HG02840 (cell line): ENCODE results near the gene TRIM40.
"Not testable (repeated sequence)": the region's sequence is repeated elsewhere in the genome, so short reads cannot be mapped to it uniquely, and the experiment has no call there.

Experiments
- ATAC-seq: cut with Tn5 transposase; IDR thresholded peaks from one replicate; pipeline ENCODE4 v1.9.1; 2021; ENCODE audit warnings: mild to moderate bottlenecking, moderate library complexity, moderate number of reproducible peaks; ENCODE audit not compliant: unreplicated experiment, low FRiP score

Gene TRIM40

DNA sequence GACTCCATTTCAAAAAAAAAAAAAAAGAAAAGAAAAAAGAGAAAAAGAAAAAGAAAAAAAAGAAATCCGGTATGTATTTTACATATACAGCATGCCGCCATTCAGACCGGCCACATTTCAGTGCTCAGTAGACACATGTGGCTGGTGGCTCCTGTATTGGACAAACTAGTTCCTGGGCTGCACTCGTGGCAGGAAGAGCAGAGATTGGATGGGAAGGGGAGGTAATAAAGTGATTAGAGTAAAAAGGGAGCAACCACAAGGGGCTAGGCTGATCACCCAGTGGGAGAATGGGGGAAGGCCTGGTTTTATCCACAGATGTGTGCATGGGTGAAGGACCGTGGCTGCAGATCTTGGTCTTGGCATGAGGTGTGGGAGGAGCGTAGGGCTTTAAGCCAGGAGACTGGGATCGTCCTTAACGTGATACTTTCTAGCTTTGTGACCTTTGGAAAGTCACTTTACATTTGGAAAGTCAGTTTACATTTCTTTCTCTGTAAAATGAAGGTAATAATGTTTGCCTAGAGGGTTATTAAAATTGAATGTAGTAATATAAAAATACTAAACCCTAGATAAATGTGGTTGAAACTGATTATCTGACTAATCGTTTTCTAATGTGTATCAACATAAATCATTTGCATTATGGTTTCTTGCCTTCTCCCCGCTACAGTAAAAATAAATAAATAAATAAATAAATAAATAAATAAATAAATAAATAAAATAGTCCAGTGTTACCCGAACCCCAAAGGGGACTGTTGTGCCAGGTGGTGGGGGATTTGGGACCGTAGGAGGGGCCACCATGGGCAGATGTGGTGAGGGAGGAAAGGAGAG lies 26.5 kb downstream of the TRIM40 start:
- no peak for ATAC-seq

DNA sequence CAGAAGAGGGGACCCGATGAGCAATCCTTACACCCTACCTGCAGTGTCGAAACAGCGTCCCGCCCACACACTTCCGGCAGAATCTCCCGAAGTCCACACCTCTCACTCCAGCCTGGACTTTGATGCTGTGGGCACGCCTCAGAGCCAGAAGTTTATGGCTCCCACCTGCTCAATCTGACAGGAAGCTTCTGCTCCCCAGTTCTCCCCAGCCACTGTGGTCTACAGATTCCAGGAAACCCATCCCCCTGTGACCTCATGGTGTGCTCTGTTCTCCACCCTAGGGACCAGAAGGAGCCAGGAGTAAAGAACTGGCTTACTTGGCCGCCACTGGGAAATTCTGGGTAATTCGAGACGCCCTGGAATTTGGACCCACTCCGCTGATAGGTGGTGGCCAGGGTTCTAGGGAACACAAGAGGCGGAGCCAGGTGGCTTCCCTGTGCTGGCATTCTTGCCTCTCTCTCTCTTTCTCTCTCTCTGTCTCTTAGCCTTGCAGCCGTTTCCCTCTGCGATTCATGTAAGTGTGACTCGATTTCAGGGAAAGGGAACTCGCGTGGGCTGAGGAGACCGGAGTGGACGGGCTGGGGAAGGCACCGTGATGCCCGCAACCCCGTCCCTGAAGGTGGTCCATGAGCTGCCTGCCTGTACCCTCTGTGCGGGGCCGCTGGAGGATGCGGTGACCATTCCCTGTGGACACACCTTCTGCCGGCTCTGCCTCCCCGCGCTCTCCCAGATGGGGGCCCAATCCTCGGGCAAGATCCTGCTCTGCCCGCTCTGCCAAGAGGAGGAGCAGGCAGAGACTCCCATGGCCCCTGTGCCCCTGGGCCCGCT lies 27.4 kb downstream of the TRIM40 start, which contains the start of gene TRIM15:
TRIM15 (plus strand) TSS at position 457 of the 828 bp plus-strand sequence; CDS start at position 596, 139 bp downstream.
- no peak for ATAC-seq

DNA sequence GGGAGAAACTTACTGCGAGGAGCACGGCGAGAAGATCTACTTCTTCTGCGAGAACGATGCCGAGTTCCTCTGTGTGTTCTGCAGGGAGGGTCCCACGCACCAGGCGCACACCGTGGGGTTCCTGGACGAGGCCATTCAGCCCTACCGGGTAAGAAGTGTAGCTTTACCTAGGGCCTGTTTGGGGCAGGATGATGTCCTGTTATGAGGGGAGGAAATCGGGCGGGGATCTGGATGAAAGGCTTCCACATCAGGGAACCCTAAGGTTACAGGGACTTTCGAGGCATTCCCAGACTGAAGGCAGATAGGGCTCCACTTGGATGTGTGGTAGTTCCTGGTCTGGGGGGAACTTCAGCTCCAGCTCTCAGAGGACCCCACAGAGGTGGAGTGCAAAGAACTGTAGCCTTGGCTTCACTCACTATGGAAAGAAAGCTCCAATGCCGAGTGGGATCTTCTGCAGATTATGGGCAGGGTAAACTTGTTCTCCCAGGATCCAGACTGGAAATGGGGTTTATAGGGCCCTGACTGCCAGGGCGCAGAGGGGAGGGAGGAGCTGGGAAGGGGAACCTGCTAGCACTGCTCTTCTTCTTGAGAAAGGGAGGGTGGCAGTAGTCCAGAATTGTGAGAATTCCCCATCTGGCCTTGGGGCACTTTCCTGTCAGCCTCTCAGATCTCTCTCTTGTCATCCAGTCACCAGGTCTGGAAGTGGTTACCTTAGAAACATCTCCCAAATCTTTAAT lies 28.1 kb downstream of the TRIM40 start:
- no peak for ATAC-seq

DNA sequence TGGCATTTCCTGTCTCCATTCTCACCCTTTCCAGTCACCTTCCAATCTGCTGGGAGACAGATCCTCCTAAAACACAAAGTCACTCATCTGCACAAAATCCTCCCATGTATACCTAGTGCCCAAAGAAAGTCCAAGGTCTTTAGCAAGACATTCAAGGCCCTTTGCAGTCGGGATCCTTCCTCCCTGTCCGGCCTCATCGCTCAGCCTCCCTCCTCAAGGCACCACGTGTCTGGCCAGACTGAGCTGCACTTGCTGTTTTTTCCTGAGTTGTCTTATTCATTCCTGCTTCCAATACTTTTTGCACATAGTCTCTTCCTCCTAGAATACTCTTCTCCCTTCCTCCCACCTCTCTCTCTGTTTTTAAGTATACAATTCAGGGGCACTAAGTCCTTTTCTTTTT lies 28.8 kb downstream of the TRIM40 start:
- ATAC-seq, result no peak

DNA sequence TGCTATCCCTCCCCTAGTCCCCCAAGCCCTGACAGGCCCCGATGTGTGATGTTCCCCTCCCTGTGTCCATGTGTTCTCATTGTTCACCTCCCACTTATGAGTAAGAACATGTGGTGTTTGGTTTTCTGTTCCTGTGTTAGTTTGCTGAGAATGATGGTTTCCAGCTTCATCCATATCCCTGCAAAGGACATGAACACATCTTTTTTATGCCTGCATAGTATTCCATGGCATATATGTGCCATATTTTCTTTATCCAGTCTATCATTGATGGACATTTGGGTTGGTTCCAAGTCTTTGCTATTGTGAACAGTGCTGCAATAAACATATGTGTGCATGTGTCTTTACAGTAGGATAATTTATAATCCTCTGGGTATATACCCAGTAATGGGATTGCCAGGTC lies 29.3 kb downstream of the TRIM40 start:
- not testable (repeated sequence) for ATAC-seq

DNA sequence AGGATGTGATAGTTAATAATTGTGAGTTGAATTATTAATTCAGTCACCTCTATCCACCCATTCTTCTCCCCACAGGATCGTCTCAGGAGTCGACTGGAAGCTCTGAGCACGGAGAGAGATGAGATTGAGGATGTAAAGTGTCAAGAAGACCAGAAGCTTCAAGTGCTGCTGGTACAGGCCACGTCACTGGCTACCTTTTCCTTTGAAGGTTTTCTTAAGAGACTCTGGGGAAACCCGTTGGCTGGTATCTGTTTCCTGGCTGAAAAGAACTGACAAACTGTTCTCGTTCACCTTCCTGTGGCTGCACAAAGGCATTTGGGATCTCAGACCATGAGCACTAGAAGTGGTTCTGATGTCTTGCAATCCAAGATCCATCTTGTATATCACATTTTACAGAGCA lies 31.2 kb downstream of the TRIM40 start:
- no peak for ATAC-seq

DNA sequence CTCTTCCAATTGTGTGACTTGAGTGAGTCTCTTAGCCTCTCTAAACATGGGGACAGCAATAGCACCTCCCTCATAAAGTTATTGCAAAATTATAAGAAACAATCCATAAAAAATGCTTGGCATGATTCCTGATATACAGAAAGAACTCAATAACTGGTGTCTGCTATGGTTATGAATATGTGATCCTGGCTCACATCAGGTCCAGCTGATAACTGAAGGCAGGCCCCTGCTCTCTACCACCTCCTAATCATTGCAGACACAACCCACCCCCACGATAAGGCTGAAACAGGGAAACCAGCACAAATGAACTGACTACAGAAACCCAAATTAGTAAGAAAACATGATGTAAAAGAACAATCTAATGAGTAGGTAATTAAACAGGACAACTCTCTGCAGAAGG lies 32.8 kb downstream of the TRIM40 start:
- ATAC-seq, result no peak

DNA sequence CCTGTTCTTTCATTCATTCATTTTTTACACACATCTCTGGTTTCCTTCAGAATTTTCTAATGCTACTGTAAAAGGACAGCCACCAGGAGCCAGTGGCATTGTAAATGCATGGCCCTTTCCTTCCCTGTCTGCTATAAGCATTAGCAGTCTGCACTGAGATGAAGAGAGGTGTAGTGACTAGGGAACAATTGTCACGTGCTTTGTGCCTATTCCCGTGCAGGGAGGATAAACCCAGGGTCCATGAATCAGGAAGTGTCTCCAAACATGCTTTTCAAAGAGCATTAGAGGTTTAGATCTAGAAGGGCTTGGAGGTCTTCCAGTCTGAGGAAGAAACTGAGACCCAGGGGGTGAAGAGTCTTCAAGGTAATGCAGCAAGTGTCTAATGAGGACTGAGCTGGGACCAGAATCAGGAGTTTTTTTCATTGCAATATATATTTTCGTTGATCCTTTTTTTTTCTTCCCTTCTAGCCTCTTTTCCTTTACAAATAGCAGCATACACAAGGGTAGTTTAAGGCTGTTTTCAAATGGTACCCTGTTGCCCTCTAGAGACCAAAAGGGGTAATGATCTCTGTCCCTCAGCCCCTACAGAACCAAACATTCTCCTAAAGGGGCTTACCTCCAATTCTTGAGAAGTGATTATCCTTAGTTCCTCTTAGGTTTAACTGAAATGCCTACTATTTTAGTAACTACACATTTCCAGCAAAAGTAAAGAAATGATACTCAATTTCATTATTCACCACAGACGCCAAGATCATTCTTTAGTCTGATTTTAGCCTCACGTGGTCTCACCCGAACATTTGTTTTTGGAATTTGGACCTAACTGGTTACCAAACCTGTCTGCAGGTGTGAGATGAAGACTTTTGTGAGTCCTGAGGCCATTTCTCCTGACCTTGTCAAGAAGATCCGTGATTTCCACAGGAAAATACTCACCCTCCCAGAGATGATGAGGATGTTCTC lies 34.0 kb downstream of the TRIM40 start:
- ATAC-seq, result no peak

DNA sequence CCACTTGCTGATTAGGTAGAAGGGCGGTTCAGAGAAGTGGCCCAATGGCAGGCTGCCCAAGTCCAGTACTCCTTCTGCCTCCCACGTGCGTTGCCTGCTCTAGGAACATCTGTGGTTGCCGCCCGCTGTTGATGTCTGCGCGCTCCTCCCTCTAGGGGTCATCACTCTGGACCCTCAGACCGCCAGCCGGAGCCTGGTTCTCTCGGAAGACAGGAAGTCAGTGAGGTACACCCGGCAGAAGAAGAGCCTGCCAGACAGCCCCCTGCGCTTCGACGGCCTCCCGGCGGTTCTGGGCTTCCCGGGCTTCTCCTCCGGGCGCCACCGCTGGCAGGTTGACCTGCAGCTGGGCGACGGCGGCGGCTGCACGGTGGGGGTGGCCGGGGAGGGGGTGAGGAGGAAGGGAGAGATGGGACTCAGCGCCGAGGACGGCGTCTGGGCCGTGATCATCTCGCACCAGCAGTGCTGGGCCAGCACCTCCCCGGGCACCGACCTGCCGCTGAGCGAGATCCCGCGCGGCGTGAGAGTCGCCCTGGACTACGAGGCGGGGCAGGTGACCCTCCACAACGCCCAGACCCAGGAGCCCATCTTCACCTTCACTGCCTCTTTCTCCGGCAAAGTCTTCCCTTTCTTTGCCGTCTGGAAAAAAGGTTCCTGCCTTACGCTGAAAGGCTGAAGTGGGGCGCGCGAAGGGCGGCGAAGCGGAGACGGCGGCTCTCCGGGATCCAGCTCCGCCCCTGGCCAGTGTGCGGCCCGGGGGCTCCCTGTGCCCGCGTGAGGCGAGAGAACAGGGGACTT lies 35.9 kb downstream of the TRIM40 start:
- ATAC-seq, result no peak

DNA sequence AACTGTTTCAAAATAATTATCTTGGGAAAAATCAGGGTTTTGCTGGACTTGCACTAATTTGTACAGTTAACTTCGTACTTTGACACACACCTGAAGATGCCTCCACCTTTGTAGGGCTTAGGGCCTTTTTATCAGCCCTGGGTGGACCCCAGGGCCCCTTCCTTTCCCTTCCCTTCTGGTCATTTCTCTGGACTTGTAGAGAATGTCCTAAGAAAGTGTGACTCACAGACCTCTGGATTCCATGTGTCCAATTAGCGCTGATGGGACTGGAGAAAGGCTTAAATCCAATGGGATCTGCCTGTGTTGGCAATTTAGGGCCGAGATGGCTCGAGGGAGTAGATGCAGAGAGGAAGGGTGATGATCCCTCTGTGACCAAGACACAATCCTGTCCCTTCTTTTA lies 36.7 kb downstream of the TRIM40 start:
- ATAC-seq, result no peak

DNA sequence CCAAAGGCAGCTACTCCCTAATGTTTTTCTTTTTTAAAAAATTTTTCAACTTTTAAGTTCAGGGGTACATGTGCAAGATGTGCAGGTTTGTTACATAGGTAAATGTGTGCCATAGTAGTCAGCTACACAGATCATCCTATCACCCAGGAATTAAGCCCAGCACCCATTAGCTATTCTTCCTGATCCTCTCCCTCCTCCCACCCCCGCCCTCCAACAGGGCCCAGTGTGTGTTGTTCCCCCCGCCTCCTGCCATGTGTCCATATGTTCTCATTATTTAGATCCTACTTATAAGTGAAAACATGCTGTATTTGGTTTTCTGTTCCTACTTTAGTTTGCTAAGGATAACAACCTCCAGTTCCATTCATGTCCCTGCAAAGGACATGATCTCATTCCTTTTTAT lies 39.8 kb downstream of the TRIM40 start:
- no peak for ATAC-seq

DNA sequence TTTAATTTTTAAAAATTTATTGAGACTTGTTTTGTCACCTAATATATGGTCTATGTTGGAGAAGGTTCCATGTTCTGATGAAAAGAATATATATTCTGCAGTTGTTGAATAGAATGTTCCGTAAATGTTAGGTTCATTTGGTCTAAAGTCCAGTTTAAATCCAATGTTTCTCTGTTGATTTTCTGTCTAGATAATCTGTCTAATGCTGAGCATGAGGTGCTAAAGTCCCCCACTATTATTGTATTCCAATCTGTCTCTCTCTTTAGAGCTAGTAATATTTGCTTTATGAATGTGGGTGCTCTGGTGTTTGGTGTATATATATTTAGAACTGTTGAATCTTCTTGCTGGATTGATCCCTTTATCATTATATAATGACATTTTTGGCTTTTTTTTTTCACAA lies 42.9 kb downstream of the TRIM40 start:
- no peak for ATAC-seq

DNA sequence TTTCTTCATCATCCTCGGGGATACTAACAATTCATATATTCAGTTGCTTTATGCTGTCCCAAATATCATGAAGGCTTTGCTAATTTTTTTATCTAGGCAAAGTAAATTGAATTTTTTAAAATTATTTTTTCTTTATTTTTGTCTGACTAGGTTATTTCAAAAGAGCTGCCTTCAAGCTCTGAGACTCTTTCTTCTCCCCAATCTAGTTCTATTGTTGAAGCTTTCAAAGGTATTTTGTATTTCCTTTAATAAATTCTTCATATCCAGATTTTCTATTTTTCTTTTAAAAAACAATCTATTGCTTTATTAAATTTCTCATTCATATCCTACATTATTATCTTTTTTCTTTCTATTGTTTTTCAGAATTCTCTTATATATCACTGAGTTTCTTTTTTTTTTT lies 44.2 kb downstream of the TRIM40 start:
- no peak for ATAC-seq

DNA sequence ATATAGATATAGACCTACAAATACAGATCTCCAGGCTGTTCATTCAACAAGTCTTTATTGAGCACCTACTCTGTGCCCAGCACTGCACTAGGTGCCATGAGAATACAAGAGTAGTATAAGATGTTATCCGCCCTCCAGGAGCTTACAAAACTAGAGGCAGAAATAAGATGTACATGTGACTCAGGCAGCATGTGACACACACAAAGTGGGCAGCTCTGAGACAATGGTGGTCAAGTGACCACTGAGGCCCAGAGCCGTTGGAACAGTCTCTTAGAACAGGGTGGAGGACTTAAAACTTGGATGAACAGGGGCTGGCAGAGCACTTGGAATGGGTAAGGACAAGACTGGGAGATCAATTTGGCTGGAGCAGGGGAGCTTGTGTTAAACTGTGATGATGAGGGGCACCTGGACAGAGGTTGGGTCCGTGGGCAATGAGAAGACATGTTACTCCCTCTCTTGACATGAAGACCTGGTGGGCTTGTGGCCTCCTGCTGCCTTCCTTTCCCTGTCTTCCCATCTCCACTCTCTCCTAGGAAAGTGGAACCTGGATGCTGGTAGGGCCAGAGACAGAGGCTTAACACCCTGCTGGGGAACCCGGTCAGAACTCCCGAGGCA lies 48.6 kb downstream of the TRIM40 start:
- ATAC-seq, result no peak

DNA sequence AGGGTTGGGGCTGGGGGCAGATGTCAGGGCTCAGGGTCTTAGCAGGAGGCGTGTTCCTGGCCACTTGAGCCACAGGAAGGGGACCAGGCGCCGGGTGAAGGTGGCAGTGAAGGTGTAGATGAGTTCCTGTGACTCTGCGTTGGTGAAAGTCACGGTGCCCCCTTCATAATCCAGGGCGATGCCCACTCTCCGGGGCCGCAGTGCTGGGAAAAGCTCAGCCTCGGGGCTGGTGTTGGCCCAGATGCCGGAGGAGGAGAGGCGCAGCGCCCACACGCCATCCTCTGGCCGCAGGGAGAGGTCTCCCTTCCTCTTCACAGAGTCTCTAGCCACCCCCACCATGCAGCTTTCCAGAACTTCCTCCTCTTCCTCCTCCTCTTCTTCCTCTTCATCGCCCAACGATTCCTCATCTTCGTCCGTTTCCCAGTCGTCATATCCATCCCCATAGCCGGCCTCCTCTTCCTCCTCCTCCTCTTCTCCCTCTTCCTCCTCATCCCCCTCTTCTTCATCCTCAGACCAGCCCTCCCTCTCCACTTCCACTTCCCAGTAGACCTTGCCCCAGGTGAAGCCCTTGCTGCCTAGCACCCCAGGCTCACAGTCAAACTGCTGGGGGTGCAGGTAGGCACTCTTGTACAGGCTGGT lies 50.0 kb downstream of the TRIM40 start:
- no peak for ATAC-seq

DNA sequence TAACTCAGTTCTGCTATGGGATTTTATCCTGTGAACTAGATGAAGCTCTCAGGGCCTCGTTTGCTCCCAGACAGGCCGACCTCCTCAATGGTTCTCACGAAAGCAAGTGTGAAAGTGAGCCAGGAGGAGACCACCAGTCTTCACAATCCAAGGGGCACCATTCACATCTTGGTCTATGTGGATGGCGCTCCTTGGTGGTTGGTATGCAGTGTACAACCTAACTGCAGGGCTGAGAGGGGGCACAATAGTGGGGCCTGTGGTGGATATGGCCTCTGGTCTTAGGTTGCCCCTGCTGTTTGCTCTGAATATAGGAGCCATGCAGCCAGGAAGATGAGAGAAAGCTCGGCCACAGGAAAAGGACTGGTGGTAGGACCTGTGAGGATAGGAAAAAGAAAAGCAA lies 52.6 kb downstream of the TRIM40 start:
- ATAC-seq, result no peak

DNA sequence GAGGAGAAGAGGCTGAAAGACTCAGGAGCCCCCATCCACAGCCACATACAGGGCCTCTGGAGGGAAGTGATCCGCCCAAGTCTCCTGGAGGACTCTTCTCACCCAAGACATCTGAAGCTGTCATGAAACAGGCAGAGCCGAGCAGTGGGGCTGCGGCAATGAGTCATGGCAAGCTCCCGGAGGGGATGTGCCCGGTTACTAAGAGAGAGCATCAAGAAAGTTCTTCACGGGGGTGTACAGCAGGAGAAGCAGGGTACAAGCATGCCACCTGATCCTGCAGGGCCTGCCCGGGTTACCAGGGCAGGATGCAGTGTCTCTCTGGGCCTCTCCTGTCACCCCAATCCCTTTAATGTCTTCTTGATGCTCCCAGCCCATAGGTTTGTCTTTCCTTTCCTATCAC lies 56.1 kb downstream of the TRIM40 start:
- no peak for ATAC-seq
